ENCODE measurements around the gene MVP.
"Not testable (repeated sequence)": the region's sequence is repeated elsewhere in the genome, so short reads cannot be mapped to it uniquely, and the experiment has no call there.

MVP gene

DNA sequence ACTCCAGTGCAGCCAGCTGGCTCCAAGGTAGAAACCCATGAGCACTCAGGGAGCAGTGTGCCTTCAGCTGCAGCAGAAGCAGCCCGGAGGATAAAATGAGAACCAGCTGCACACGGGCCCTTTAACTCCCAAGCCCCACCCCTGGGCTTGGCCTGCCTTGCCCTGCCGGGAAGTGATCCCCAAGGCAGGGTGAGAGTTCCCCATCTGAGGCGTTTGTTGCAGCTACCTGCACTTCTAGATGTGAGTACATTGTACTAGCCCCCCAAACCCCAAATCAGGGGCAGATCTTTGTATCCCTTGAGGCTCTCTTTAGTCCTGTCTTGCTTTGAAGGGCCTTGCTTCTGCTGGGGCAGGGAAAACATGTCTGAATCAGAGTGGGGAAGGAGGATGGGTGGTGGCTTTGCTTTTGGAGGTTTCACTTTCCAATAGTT is at the start of gene MVP:
TSS of gene MVP (plus strand) at position 192 of the 431 bp plus-strand sequence. CDS start 10,088 bp downstream, outside the sequence.
- H3K4me3 ChIP-seq (ENCODE audit: low read length): peak within 1 kb of the TSS; percentile 71
- no peak for TF ChIP-seq ZNF274 (IDR thresholded peaks at IDR 0.05; ENCODE audit: low read depth, low read length)

DNA sequence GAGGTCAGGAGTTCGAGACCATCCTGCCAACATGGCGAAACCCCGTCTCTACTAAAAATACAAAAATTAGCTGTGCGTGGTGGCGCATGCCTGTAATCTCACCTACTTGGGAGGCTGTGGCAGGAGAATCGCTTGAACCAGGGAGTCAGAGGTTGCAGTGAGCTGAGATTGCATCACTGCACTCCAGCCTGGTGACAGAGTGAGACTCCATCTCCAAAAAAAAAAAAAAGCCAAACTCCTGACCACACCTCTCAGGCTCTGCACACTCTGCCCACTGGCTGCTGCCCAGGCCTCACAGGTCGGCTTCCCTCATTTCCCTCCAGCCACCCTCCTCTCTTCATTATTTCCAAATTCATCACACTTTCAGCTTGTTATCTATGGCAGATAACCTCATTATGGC is 47.9 kb upstream of the MVP start:
- H3K4me3 ChIP-seq (ENCODE audit: low read length): not testable (repeated sequence)

DNA sequence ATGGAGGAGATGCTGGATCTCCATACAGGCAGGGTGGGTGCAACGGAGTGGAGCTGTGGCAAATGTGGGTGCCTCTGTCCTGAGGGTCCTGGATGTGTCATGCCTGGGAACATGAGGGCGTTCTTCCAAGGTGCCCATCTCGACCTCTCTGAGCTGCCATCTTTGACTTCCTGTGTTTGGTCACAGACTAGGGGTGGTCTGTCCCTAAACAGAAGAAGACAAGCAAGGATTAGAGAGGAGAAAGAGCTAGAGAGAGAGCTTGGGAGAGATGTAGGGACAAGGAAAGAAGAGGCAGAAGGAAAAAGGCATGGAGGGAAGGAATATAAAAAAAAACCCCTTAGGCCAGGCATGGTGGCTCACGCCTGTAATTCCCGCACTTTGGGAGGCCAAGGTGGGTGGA is 45.5 kb upstream of the MVP start:
- no peak for TF ChIP-seq ZNF274 (IDR thresholded peaks at IDR 0.05; ENCODE audit: low read depth, low read length)
- H3K4me3 ChIP-seq (ENCODE audit: low read length): no peak overlapping the region

DNA sequence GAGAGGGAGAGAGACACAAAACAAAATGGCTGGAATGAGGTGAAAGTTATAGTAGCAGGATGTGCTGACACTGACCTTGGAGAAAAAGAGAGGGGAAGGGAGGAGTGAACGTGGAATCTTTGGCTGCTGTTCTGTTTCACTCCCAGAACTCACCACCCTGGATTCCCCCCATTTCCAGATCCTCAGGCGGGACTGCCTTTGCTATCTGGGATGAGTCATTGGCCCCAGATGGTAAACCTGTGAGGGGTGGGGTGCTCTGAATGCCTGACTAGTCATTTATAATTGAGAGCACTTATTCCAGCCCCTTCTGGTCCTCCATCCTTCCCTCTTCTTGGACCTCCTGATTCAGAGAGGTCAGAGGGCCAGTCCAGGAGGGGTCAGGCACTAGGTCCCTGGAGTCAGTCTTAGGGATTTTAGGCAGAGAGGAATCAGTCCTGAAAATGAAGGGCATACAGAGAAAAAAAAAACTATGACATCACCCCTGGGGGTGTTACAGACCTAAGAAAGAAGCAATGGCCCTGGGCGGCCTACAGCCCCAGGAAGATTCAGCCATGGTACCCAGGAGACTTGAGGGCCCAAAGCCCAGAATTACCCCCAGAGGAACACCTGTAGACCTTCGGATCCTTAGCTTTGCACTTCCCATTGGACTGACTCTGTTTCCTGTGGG is 44.4 kb upstream of the MVP start:
- no peak overlapping the region for H3K4me3 ChIP-seq (ENCODE audit: low read length)
- no peak for TF ChIP-seq ZNF274 (IDR thresholded peaks at IDR 0.05; ENCODE audit: low read depth, low read length)

DNA sequence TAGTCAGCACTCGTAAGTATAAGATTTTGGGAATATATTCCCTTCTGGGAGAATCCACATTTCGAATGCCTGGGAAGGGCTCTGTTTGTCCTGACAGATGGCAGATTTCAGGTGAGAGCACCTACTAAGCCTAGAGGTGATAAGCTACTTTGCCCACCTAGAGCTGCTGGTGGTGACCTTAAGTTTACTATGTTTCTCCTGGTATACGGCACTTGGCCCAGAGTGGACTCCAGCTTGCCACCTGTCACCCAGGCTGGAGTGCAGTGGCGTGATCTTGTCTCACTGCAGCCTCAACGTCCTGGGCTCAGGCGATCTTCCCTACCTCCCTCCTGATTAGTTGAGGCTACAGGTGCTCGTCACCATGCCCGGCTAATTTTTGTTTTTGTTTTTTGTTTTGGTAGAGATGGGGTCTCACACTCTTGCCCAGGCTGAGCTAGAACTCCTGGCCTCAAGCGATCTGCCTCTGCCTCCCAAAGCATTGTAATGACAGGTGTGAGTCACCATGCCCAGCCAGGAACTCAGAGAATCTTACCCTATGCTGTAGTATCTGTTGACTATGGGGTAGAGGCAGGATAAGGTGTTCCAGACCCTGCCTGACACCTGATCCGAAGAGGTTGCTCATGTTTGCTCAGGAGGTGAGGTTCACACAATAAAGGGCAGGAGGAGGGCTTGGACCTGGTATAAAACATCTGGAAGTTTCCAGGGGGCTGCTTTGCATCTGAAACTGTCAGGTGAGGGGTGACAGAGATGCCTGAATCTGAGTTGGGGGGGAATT is 42.5 kb upstream of the MVP start, which contains the start of gene ZG16:
TSS of gene ZG16 (plus strand) at position 681 of the 775 bp plus-strand sequence. CDS start 1,011 bp downstream, outside the sequence.
- H3K4me3 ChIP-seq (ENCODE audit: low read length): no peak within 1 kb of the TSS
- TF ChIP-seq ZNF274 (IDR thresholded peaks at IDR 0.05; ENCODE audit: low read depth, low read length): no peak

DNA sequence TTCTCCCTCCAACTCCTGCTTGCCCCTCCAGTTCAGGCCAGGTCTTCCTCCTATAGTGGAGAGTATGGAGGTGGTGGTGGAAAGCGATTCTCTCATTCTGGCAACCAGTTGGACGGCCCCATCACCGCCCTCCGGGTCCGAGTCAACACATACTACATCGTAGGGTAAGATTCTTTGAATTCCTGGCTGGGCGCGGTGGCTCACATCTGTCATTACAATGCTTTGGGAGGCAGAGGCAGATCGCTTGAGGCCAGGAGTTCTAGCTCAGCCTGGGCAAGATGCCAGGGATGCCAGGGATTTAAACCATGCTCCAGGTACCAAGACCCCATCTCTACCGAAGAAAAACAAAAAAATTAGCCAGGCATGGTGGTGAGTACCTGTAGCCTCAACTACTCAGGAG is 40.8 kb upstream of the MVP start:
- no peak overlapping the region for H3K4me3 ChIP-seq (ENCODE audit: low read length)
- no peak for TF ChIP-seq ZNF274 (IDR thresholded peaks at IDR 0.05; ENCODE audit: low read depth, low read length)

DNA sequence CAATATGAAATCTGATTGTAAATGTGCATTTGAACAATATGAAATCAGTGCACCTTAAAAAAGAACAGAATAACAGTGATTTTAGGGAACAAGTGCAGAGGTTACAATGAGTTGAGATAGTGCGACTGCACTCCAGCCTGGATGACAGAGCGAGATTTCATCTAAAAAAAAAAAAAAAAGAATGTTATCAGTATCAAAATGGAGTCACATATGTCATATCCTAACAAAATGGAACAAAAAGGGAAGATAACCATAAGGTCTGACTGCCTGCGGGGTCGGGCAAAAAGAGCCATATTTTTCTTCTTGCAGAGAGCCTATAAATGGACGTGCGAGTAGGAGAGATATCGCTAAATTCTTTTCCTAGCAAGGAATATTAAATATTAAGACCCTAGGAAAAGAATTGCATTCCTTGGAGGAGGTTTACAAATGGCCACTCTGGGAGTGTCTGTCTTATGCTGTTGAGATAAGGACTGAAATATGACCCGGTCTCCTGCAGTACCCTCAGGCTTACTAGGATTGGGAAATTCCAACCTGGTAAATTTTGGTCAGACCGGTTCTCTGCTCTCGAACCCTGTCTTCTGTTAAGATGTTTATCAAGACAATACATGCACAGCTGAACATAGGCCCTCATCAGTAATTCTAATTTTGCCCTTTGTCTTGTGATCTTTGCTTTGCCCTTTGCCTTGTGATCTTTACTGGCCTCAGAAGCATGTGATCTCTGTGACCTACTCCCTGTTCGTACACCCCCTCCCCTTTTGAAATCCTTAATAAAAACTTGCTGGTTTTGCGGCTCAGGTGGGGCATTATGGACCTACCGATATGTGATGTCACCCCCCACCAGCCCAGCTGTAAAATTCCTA is 36.9 kb upstream of the MVP start:
- H3K4me3 ChIP-seq (ENCODE audit: low read length): not testable (repeated sequence)

DNA sequence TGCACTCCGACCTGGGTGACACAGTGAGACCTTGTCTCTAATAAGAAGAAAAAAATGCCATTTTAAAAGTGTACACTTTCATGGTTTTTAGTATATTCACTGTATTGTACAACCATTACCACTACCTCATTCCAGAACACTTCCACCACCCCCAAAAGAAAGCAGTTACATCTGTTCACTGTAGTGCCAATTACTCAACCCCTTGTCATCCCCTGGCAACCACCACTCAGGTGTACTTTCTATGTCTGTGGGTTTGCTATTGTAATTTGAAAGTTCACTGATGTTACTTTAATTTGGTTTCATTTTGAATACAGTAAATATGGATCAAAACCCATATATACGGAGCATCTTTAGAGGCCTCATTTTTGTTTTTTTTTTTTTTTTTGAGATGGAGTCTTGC is 36.1 kb upstream of the MVP start:
- TF ChIP-seq ZNF274 (IDR thresholded peaks at IDR 0.05; ENCODE audit: low read depth, low read length): no peak
- H3K4me3 ChIP-seq (ENCODE audit: low read length): no peak overlapping the region

DNA sequence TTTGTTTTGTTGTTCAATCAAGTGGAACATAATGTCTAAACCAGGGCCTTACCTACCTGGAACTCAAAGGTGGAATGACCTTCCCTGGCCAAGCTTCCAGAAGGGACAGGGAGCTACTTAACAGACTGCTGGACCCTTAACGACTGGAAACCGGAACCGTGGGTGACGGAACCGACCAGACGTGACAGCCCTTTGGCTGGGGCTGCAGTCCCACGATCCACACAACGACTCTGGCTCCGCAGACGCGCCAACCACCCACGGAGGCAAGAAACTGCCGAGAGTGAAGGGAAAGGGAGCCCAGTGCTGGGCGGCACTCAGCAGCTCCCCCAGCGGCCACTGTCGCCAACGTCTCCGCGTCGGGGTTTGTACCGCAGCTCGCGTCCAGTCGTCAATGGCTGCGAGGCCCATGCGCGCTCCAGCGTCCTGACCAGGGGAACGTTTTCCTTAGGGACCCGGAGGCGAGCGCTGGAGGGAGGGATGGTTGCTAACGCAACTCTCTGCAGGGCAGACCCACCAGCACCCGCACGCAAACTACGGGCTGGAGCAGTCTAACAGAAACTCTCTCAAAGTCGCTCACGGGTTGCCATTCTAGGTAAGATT is 35.3 kb upstream of the MVP start:
- no peak overlapping the region for H3K4me3 ChIP-seq (ENCODE audit: low read length)
- no peak for TF ChIP-seq ZNF274 (IDR thresholded peaks at IDR 0.05; ENCODE audit: low read depth, low read length)

DNA sequence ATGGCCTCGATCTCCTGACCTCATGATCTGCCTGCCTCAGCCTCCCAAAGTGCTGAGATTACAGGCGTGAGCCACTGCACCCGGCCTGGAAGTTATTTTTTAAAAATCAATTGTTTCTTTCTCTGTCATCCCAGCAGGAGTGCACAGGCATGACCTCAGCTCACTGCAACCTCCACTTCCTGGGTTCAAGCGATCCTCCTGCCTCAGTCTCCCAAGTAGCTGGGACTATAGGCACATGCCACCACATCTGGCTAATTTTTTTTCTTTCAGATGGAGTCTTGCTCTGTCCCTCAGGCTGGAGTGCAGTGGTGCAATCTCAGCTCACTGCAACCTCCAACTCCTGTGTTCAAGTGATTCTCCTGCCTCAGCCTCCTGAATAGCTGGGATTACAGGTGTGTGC is 33.1 kb upstream of the MVP start:
- H3K4me3 ChIP-seq (ENCODE audit: low read length): not testable (repeated sequence)

DNA sequence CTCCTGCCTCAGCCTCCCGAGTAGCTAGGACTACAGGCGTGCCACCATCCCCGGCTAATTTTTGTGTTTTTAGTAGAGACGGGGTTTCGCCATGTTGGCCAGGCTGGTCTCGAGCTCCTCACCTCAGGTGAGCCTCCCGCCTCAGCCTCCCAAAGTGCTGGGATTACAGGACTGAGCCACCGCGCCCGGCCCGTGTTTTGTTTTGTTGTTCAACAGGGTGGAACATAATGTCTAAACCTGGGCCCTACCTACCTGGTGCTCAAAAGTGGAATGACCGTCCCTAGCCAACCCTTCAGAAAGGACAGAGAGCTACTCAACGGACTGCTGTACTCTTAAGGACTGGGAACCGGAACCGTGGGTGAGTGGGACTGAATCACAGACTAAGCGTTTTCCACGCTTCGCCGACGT is 30.5 kb upstream of the MVP start:
- TF ChIP-seq ZNF274 (IDR thresholded peaks at IDR 0.05; ENCODE audit: low read depth, low read length): no peak
- peak overlapping the region; percentile 51; the same call in 1 of the 2 replicates for H3K4me3 ChIP-seq (ENCODE audit: low read length)

DNA sequence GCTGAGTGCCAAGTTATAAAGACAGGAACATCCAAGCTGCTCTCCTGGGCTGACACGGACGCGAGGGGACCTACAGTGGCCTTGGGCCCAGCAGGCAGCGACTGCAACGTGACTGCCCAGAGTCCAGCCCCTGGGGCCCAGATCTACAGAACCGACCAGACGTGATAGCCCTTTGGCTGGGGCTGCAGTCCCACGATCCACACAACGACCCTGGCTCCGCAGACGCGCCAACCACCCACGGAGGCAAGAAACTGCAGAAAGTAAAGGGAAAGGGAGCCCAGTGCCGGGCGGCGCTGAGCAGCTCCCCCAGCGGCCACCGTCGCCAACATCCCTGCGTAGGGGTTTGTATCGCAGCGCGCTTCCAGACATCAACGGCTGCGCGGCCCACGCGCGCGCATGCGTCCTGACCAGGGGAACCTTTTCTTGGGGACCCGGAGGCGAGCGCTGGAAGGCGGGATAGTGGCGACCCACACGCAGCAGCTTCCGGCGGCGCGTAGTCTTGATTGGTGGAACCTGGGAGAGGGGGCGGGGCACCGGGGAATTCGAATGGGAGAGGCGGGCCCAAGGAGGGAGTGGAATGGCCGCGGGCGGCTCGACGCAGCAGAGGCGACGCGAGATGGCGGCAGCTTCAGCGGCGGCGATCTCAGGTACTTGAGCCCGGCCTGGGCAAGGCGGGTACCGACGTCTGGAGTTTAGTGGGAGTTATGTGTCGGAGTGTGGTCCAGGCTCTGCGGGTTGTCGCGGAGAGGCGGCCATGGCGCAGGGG is 29.9 kb upstream of the MVP start, which contains the start of gene KIF22:
TSS of gene KIF22 (plus strand) at position 569 of the 766 bp plus-strand sequence. CDS start at position 578, 9 bp downstream.
- no peak for TF ChIP-seq ZNF274 (IDR thresholded peaks at IDR 0.05; ENCODE audit: low read depth, low read length)

More for the DNA sequence above, 29.9 kb upstream of the MVP start, which contains the start of gene KIF22:
- H3K4me3 ChIP-seq (ENCODE audit: low read length): peak within 1 kb of the TSS; percentile 76
